NCI-H1694 treated with DMSO at 0.1 percent for 48 hours (cell line): ENCODE data around the gene MICU1.
A peak's percentile ranks its signal among the peaks of the same experiment; 100 is the strongest.
"Not testable (repeated sequence)": the region's sequence is repeated elsewhere in the genome, so short reads cannot be mapped to it uniquely, and the experiment has no call there.

Experiments
- DNase-seq: peaks from one replicate; lab custom pipeline; 2025; lab: John Stamatoyannopoulos, UW

The MICU1 gene

DNA sequence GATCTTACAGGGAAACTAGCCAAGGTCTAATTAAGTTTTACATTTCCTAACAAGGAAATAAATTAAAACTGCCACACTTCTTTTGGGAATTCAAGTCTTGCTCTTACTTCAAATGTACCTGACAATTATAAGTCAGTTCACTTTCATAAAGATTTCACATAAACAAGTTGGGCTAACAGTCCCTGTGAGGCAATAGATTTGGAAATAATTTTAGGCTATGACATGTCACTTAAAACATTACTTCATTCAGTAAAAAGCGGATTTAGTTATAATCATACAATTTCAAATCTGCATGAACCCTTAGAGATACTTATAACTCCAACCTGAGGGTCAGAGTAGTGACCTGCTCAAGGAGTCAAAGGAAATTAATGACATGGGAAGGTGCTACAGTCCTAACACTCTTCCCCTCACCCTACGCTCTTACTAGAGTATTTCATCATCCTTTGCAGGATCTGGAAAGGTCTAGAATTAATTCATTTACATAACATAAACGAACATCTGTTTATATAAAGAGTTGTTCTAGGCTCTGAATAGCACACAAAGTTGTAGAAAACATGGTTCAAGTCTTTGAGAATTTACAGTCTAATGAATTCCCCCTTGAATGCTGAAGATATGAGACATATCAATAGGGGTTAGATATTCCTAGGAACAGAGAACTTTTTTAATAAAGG is 238.8 kb downstream of the MICU1 start:
- no peak for DNase-seq

DNA sequence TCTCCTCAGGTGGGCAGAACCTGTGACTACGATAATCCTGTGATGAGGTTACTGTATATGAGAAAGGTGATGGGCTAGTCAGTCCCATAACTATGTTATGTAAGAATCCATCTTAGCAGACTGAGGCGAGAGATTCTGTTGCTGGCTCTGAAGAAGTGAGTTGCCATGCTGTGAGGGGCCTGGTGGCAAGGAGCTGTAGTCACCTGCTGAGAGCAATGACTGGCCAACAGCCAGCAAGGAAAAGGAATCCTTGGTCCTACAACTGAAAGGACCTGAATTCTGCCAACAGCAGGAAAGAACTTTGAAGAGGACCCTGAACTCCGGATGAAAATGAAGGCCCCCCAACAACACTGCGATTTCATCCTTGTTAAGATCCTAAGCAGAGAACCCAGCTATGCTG is 240.2 kb downstream of the MICU1 start:
- DNase-seq = no peak

DNA sequence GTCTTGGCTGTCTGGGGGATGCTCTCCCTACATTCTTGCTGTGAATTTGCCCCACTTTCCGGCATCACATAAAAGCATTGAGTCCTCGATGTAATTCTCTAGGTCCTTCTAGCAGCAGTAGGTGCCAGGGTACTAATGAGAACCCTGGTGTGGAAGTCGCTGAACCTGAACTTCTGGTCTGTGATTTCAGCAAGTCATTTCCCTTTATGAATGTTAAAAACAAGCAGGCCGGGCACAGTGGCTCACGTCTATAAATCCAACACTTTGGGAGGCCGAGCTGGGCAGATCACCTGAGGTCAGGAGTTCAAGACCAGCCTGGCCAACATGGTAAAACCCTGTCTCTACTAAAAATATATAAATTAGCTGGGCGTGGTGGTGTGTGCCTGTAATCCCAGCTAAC is 240.9 kb downstream of the MICU1 start:
- not testable (repeated sequence) for DNase-seq

DNA sequence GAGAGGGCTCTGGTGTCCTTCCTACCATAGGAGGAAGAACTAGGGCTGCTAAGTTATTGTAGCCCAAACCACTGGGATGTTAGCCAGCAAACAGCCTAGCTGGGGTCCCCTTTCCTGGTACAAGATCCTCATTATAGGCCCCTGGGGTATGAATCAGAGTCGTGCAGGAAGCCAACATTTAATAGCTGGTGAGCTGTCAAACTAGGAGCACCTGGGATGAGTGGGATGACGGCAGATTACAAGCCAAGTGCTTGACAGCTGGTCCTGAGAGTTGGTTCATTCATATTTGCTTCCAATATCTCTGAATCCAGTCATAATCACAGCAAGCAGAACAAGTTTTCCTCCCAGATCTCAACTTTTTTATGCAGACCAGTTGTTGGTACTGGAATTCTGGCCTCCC is 246.1 kb downstream of the MICU1 start:
- no peak for DNase-seq

DNA sequence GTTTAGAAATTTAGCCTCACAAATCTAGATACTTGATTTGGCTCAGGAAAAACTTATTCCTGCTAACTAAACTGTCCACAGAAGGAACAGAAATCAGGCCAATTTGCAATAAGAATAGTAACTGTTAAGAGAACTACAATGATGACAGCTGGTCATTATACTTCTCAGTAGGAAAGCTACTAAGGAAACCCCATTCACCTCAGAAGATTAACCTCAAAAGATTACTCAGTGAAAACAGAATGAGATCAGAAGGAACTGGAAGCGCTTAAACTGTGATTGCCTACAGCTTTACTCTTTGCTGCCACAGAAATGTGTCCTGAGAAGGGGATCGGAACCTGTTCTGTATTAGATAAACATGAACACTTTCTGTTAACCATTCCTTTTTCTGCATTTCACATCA is 246.8 kb downstream of the MICU1 start:
- DNase-seq = no peak

DNA sequence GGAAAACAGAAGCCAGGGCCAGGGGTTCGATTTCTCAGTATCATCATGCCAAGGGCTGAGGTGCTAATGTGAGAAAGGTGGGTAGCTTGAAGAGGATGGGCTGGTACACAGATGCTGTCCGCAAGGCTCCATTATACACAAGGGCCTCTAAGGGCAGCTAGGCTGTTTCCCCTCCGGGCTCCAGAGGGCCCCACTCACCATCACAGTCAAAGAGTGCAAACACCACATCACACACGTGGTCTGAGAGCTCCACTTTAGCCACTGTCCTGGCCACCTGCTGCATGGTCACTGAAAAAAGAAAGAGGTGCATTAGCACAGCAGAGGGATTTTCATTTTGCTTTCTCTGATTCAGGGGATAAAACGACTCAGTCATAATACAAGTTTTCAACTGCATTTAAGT is 250.3 kb downstream of the MICU1 start:
- DNase-seq = no peak

DNA sequence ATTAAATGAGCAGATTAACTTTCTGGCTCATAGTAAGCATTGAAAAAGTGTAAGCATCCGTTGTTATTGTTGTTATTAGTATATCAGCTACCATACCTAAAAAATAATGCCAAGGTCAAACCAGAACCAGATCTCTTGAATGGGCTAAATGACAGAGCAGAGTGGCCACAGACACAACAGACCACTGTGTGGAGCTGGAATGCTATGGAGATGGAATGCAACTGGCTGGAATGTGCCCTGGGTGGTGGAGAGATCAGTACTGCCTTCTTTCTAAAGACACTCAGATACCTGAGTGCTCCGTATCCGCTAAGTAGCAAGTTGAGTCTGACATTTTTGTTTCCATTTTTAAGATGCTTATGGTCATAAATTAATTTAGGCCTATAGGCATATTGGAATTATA is 250.7 kb downstream of the MICU1 start:
- DNase-seq = no peak

DNA sequence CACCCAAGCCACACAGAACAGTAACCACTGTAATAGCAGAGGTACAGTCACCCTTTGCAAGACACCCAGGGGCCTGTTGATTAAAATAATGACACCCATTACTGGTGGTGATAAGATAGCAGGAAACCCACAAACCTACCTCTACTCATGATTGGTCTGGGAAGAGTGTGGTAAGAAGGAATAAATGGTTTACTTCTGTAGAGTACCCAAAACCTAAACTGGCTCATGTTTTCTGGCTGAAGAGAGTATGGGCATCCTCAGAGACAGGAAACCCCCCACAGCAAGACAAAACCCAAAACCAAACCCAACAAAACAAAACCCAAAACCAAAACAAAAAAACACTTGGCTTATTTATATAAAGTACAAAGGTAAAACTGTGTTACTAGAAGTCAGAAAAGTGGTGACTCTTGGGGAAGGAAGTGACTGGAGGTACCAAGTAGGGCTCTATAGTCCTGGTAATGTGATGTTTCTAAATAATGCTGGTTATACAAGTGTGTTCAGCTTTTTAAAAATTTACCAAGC is 255.6 kb downstream of the MICU1 start:
- no peak for DNase-seq

DNA sequence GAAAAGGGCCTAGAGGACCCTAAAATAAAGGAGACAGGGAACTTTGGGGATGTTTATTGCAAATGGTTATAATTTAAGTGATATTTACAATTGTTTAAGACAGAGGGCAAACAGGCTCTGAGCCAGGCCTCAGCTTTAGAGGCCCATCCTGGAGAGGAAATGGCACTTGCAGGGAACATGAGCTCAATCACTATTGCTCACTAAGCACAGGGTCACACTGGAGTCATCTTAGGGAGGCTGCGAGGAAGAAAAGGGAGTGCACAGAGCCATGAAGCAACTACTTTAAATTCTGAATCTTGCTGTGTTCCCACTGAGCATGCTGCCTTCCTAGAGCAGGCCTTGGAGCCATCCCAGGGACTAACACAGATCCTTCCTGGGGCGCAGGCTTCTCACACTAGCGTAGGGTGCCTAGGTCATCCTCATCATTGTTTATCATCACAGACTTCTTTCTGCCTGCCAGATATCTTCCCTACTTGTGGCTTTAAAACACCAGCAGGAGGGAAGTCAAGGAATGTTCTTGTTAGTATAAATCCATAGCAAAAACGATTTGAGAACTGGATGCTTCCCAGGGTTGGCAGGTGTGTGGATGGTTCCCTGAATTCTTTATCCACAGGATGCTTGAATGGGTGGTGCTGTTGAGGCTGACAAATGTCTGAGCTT is 258.4 kb downstream of the MICU1 start:
- DNase-seq = no peak

DNA sequence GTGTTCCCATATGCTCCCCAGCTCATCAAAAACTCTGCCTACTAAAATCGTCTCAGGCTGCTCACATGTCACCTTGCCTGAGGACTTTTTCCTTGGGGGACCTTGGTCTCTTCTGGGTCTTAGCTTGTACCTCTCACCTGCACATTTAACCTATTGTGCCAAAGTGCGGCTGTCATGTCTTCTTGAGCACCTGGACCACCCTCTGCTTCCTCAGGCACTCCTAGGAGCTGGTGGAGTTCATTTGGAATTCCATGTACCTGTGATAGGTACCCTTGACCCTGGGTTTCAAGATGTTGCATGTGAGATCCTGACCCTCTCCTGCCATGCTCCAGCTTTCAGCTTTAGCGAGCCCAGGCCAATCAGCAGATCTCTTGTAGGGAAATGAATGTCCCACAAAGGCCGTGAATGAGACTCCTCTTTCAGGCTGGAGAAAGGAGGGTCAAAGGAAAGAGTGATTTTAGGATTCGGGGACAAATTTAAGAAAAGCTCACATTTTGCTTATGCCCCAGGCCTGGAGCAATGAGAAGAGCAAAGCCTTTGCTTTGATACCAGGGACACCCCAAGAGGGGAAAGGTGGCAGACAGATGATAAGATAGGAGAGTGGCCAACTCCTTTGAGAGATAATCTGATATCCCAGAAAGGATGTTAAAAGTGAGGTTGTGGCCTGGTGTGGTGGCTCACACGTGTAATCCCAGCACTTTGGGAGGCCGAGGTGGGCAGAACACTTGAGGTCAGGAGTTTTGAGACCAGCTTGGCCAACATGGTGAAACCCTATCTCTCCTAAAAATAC is 260.6 kb downstream of the MICU1 start:
- DNase-seq = no peak

DNA sequence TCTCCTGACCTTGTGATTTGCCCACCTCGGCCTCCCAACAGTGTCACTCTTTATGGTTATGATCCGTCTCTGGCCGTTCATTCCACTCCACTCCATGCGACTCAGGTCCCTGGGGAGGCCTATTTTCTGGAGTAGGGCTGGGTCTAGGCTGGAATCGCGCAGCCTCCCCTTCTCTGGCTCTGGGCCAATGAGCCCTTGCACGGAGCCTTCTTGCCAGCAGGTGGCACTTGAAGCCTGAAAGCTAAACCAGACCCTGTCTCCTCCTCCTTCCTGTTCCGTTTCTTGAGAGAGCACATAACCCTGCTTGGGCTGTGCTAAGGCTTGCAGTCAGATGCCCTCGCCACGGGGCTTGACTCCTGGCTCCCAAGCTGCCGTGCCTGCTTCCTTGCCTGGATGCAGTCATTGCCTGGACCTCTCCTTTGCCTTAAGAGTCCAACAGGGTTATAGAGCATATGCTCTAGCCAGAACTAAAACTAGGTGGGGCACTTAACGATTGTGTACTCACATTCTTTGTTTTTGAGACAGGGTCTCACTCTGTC is 261.6 kb downstream of the MICU1 start:
- DNase-seq = peak; percentile 82

DNA sequence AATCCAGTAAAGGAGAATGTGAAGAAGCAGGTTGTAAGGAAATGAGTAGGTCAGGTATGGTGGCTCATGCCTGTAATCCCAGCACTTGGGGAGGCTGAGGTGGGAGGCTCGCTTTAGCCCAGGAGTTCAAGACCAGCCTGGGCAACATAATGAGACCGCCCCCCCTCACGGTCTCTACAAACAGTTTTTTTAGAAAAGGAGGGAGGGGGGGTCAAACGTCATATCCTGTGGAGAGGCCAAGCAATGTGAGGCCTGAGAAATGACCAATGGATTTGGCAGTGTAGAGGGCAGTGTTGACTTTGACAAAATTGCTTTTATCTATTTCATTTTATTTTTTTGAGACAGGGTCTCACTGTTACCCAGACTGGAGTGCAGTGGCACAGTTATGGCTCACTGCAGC is 268.9 kb downstream of the MICU1 start:
- DNase-seq = no peak

DNA sequence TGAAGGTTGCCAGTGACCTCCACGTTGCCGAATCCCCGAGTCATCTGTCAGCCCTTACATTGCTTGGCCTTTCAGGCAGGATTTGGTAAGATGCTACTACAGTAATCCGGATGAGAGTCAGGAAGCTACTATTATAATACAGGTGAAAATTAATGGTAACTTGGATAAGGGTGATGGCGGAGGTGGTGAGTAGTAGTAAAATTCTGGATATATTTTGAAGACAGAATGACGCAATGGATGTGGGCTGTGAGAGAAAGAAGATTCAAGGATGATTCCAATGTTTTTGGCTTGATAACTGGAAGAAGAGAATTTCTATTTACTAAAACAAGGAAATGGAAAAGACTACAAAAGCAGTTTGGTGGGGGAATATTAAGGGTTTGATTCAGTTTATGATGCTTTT is 269.8 kb downstream of the MICU1 start:
- DNase-seq = no peak

DNA sequence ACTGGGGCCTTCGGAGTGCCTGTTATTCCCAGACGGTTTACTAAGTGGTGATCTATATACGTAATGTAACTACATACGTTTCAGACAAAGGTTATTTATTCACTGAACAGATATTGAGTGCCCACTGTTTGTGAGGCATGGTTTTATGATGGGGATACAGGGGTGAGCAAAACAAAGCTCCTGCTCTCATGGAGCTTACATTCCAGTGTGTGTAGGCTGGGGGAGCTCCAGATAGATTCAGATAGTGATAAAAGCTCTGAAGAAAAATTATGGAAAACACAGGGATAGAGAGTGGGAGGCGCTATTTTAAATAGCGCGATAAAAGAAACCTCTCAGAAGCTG is 270.7 kb downstream of the MICU1 start:
- DNase-seq = no peak

DNA sequence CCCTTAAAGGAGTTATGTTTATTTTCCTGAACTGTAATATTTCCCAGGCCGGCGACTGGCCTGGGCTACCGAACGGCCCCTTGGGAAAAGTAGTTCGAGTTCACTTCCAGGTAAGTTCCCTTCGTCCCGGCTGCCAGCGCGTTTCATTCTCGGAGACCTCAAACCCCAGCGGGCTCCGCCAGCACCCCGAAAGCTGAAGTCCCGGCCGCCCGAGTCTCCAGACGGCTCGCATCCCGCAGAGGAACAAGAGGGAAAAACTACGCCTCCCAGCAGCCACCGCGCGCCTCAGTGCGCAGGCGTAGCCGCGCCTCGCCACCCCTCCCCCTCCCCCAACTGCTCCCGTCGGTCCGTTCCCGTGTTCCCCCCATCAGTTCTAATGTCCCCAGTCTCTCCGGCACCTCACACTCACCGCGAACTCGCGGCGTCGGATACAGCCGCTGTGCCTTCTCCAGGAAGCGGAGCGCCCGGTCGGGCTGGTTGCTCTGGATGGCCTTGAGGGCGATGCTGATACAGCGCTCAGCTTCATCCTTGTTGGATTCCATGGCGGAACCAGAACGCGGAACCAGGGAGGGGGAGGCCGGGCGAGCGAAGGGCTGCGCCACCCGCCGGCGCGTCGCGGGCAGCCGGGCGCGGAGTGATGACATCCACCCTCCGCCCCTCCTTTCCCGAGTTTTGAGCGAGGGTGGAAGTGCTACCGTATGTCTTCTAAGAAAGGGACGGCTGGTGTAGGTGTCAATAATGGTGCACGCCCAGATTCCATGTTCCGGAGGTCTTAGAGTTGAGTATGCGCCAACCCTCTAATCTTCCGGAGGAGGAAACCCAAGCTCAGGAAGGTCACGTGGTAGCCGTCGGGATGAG is 271.3 kb downstream of the MICU1 start, which contains the start of gene DNAJB12:
DNAJB12 (minus strand) TSS at position 564 of the 858 bp plus-strand sequence; CDS start at position 542, 22 bp downstream.
- peak; percentile 91 for DNase-seq

DNA sequence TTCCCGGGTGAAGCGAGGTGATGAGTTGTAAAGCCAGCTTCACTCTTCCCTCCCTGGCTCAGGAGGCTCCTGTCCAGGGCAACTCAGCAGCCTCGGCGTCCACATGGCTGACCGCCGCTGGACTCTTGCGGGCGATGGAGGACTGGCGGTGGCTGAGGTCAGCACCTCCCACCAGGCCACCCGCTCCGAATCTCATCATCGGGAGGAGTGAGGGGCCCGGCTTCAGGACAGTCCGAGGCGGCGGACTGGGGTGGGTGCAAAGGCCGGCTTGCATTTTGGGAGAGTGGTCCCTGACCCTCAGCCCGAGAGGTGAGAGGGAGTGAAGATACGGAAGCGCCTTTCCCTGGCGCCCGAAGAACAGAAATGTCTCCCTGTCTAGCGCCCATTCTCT is 271.9 kb downstream of the MICU1 start:
- no peak for DNase-seq

DNA sequence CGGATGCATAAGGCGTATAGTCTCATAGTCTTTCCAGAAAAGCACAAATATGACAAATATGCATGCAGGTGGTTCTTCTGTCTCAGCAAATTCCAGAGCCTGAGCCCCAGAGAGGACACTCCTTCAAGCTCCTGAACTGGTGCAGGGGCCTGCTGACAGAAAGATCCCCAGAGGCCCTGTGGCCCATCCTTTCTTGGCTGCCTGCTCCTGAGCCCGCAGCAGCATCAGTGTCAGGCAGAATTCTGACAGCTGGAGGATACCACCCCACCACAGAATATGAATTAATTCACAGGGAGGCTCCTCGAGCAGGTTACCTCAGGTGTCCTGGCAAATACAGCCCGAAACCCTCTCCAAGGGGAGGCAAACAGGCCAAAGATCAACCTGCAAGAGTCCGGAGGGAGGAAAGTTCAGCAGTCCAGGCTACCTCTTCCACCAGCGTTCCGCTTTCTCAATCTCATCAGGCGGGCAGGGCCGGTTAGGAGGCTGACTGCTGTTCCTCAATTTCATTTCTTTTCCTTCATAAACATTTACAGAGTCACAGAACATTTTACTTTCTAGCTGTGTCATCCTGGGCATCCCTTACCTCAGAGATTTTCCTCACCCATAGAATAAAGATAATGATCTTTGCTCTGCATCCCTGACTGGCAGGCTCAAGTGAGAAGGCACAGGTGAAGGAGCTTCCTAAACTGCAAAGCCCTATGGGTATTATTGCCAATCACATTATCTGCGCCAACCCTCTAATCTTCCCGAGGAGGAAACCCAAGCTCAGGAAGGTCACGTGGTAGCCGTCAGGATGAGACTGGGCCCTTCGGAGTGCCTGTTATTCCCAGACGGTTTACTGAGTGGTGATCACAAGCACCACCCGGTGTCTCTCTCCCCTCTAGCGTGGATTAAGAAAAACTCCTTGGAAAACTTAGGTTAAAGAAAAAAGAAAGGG is 272.6 kb downstream of the MICU1 start:
- no peak for DNase-seq

DNA sequence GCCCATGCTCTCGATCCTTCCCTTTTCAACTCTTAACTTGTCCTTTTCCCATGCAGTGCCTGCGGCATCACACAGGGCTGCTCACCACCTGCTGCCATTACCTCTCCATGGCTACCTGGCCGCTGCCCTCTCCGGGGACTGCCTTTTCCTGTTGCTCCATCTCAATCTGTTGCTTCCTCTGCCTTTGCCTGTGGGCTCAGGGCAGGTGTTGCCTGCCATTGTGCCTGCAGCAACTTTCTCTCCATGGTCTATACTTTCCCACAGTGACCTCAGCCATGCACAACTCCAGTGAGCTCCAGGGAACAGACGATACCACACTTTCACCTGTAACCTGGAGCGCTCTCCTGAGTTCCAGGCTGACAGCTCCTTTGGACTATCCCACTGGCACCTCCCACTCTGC is 274.4 kb downstream of the MICU1 start:
- no peak for DNase-seq

DNA sequence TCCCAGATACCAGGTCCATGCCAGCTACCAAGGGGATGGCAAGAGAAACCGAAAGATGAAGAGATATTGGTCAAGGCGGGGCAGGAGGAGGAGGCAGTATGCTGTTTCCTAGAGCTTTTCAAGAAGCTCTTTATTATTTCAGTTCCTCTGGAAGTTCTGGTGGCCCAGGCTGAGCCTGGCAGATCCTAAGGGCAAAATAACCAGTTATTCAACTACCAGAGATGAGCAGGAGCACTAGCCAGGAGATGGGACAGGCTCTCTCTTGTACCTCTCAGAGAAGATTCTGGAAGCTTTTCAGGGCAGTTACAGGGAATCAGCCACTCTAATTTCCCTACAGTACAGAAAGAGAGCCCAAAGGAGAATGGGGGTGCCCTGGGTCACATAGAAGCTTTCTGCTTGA is 276.4 kb downstream of the MICU1 start:
- DNase-seq = no peak

DNA sequence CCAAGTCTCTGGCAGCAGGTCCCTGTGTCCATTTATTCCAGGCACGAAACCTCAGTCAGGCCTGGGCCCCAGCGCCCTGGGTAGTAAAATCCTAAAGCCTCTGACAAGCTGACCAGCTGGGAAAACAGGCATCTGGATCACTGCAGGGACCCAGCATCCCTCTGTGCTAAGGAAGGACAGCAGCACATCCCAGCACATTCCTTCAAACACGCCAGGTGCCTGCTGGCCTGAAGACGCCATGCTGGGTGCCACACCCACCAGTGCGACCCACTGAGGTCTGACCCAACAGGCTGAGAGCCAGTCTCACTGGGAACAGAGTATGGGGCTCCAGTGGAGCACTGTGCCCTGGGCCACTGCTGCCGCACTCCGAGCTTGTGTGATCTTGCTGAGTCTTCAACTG is 277.6 kb downstream of the MICU1 start:
- DNase-seq = no peak

DNA sequence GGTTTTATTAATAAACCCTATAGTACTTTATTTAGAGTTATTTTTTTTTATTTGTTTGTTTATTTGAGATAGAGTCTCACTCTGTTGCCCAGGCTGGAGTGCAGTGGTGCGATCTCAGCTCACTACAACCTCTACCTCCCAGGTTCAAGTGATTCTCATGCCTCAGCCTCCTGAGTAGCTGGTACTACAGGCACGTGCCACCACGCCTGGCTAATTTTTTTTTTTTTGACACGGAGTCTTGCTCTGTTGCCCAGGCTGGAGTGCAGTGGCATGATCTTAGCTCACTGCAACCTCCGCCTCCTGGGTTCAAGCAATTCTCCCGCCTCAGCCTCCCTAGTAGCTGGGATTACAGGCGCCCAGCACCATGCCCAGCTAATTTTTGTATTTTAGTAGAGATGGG is 279.8 kb downstream of the MICU1 start:
- not testable (repeated sequence) for DNase-seq
